Measurements from ENCODE around the gene TMEM135. TPM values are rescaled to one million over a fixed set of nuclear protein-coding genes. Genes with fewer than 3 reads are reported as not detected.

TMEM135 gene
- total RNA-seq, 2 donors from 2014 or later = 25.9 to 26.9 TPM

DNA sequence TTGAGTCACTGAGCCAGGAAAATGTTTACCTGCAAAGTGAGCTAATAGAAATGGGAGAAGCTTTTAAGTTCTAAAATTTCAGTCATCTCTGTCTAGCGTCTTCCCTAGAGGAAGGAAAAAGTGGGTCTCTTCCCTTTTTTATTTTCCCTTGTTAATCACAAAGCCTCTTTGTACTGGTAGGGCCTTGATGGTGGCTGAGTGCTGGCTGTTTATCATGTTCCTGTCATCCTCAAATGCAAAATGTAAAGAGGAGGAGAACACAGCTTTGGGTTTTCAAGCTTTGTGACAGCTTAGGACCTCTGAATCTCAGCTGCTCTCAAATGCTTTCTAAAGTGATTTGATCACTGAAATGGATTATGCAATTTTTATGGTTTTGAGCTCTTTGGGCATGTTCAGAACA, 222.0 kb downstream of the TMEM135 start:
- TF ChIP-seq CTCF (IDR thresholded peaks at IDR 0.05) = no peak
- Histone ChIP-seq H3K4me1 (ENCODE audit: control insufficient read depth in 1 of 2, low read depth in 2 of 2) (peaks cover 35 to 50% of the 10 kb centered on the region in 2 donors), H3K27me3 (replicated peaks; ENCODE audit: insufficient read depth) (no peaks in the 10 kb centered on the region), H3K36me3 (no peaks in the 10 kb centered on the region), H3K4me3 (no peak overlapping the region), H3K27ac (no peak overlapping the region), H3K9me3 (no peaks in the 10 kb centered on the region)
- DNase-seq (ENCODE audit: low spot score) (no peak), ATAC-seq (ENCODE audit: insufficient number of reproducible peaks, low FRiP score, low read depth) (no peak)

DNA sequence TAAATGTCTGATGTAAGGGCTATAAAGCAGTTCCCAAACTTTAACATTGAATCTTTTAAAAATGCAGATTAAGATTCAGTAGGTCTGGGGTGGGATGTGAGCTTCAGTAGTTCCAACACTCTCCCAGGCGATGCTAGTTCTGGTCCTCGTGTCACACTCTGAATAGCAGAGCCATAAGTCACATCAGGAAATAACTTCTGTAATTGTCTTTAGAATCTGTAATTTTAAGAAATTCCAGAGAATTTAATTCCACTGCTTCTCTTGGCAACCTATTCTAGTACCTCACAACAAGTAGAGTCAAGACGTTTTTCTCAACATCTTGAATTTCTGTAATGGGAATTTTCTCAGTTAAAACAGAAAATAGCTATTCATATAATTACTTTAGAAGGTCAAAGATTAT, 223.1 kb downstream of the TMEM135 start:
- Histone ChIP-seq H3K36me3 (no peaks in the 10 kb centered on the region), H3K4me3 (no peak overlapping the region), H3K27me3 (replicated peaks; ENCODE audit: insufficient read depth) (no peaks in the 10 kb centered on the region), H3K27ac (peak overlapping the region in 1 of 2 donors; percentile 40), H3K9me3 (no peaks in the 10 kb centered on the region), H3K4me1 (ENCODE audit: control insufficient read depth in 1 of 2, low read depth in 2 of 2) (peaks cover 44 to 54% of the 10 kb centered on the region in 2 donors)
- no peak for DNase-seq (ENCODE audit: low spot score)
- no peak for TF ChIP-seq CTCF (IDR thresholded peaks at IDR 0.05)
- no peak for ATAC-seq (ENCODE audit: insufficient number of reproducible peaks, low FRiP score, low read depth)

GRCh38 chr11:87263264-87263838, 225.6 kb downstream of the TMEM135 start:
- peaks cover 48 to 63% of the 10 kb centered on the region in 2 donors for H3K4me1 ChIP-seq (ENCODE audit: control insufficient read depth in 1 of 2, low read depth in 2 of 2)
- H3K4me3 ChIP-seq = no peak overlapping the region
- no peaks in the 10 kb centered on the region for H3K9me3 ChIP-seq
- no peak for TF ChIP-seq CTCF (IDR thresholded peaks at IDR 0.05)
- peak overlapping the region in 1 of 2 donors; percentile 16 for H3K27ac ChIP-seq
- DNase-seq (ENCODE audit: low spot score) (no peak), ATAC-seq (ENCODE audit: insufficient number of reproducible peaks, low FRiP score, low read depth) (no peak)
- no peaks in the 10 kb centered on the region for H3K36me3 ChIP-seq
- no peaks in the 10 kb centered on the region for H3K27me3 ChIP-seq (replicated peaks; ENCODE audit: insufficient read depth)

- H3K4me3 ChIP-seq = no peak overlapping the region
- no peak overlapping the region for H3K27ac ChIP-seq
- TF ChIP-seq CTCF (IDR thresholded peaks at IDR 0.05) = no peak
- no peaks in the 10 kb centered on the region for H3K36me3 ChIP-seq
- no peaks in the 10 kb centered on the region for H3K9me3 ChIP-seq
- ATAC-seq (ENCODE audit: insufficient number of reproducible peaks, low FRiP score, low read depth) (no peak), DNase-seq (ENCODE audit: low spot score) (no peak)
- peaks cover 48 to 62% of the 10 kb centered on the region in 2 donors for H3K4me1 ChIP-seq (ENCODE audit: control insufficient read depth in 1 of 2, low read depth in 2 of 2)
- no peaks in the 10 kb centered on the region for H3K27me3 ChIP-seq (replicated peaks; ENCODE audit: insufficient read depth)
Observed at GRCh38 chr11:87263979-87264378, 226.2 kb downstream of the TMEM135 start.

GRCh38 chr11:87265132-87265531, 227.4 kb downstream of the TMEM135 start:
- ATAC-seq (ENCODE audit: insufficient number of reproducible peaks, low FRiP score, low read depth) (no peak), DNase-seq (ENCODE audit: low spot score) (no peak)
- H3K4me3 ChIP-seq = no peak overlapping the region
- no peak for TF ChIP-seq CTCF (IDR thresholded peaks at IDR 0.05)
- peaks cover 47 to 55% of the 10 kb centered on the region in 2 donors for H3K4me1 ChIP-seq (ENCODE audit: control insufficient read depth in 1 of 2, low read depth in 2 of 2)
- H3K27ac ChIP-seq = peak overlapping the region in 1 of 2 donors; percentile 45
- no peaks in the 10 kb centered on the region for H3K9me3 ChIP-seq
- H3K36me3 ChIP-seq = no peaks in the 10 kb centered on the region
- no peaks in the 10 kb centered on the region for H3K27me3 ChIP-seq (replicated peaks; ENCODE audit: insufficient read depth)
